Stimulated activated naive B cell treated with anti-CD40 and anti-IgM and Interleukin-4, amounts not matched to agents 10 μg/mL and 1 μg/mL and 100 μg/mL, for 72 hours (primary cell): ENCODE measurements around the gene SLC16A8.

Experiments used
- ATAC-seq, 2 donors: fragments of 150-1000 bp; cut with Tn5 transposase; replicated peaks; 2 replicates each; pipeline ENCODE4 v1.10.0; 2021; ENCODE audit warnings: moderate library complexity in 1 of 2
- DNase-seq: peaks from one replicate; pipeline ENCODE4 v3.0.0; 2021
- H3K27ac Mint-ChIP-seq: one replicate; pipeline ENCODE4 v1.8.0; 2022; ENCODE audit warnings: mild to moderate bottlenecking, mixed read lengths
- H3K27me3 Mint-ChIP-seq, 2 donors: one replicate each; pipeline ENCODE4 v1.8.0; 2022; ENCODE audit warnings: mixed read lengths in 2 of 2
- H3K36me3 Mint-ChIP-seq, 2 donors: one replicate each; pipeline ENCODE4 v1.8.0; 2022; ENCODE audit warnings: mixed read lengths in 2 of 2, mild to moderate bottlenecking in 1 of 2
- H3K4me1 Mint-ChIP-seq, 2 donors: one replicate each; pipeline ENCODE4 v1.8.0; 2022; ENCODE audit warnings: mixed read lengths in 2 of 2, mild to moderate bottlenecking in 1 of 2
- H3K4me3 Mint-ChIP-seq, 2 donors: one replicate each; pipeline ENCODE4 v1.8.0; 2022; ENCODE audit warnings: mild to moderate bottlenecking in 2 of 2, mixed read lengths in 2 of 2, moderate library complexity in 1 of 2
- H3K9me3 Mint-ChIP-seq, 2 donors: one replicate each; pipeline ENCODE4 v1.8.0; 2022; ENCODE audit warnings: mixed read lengths in 2 of 2, mild to moderate bottlenecking in 1 of 2

The SLC16A8 gene, protein sequence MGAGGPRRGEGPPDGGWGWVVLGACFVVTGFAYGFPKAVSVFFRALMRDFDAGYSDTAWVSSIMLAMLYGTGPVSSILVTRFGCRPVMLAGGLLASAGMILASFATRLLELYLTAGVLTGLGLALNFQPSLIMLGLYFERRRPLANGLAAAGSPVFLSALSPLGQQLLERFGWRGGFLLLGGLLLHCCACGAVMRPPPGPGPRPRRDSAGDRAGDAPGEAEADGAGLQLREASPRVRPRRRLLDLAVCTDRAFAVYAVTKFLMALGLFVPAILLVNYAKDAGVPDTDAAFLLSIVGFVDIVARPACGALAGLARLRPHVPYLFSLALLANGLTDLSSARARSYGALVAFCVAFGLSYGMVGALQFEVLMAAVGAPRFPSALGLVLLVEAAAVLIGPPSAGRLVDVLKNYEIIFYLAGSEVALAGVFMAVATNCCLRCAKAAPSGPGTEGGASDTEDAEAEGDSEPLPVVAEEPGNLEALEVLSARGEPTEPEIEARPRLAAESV

GRCh38 chr22:38083931-38084631, at the start of gene SLC16A8:
TSS of gene SLC16A8 (minus strand) at chr22:38084184. CDS start at chr22:38082873, 1,311 bp downstream.
- peaks cover 14 to 16% of the 10 kb centered on the region in 2 donors for H3K36me3 Mint-ChIP-seq
- no peak for DNase-seq
- no peaks in the 10 kb centered on the region for H3K9me3 Mint-ChIP-seq
- H3K27ac Mint-ChIP-seq: no peak within 1 kb of the TSS
- H3K4me1 Mint-ChIP-seq: peaks cover 4 to 14% of the 10 kb centered on the region in 2 donors
- peaks cover 29 to 68% of the 10 kb centered on the region in 2 donors for H3K27me3 Mint-ChIP-seq
- H3K4me3 Mint-ChIP-seq: no peak within 1 kb of the TSS
- ATAC-seq: no peak

DNA sequence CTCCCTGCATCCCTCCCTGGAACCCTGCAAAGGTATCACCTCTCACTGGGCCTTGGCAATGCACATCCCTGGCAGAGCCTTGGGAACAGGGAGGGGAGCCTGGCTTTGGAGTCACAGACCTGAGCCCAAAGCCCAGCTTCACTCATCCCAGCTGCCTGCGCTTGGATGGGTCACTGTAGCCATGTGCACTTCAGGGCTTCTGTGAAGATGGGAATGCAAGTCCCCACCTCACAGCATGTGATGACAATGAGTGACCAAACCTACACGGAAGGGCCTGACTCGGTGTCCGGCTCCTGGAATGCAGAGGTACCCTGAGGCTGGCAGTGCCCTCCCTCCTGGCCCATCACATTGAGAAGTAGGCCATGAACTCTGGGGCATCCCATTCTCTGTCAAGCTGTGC, 49.3 kb upstream of the SLC16A8 start:
- Mint-ChIP-seq H3K27ac (no peak overlapping the region), H3K9me3 (no peaks in the 10 kb centered on the region), H3K4me3 (no peak overlapping the region), H3K36me3 (peaks cover 33 to 37% of the 10 kb centered on the region in 2 donors), H3K27me3 (no peaks in the 10 kb centered on the region), H3K4me1 (no peaks in the 10 kb centered on the region)
- DNase-seq: no peak
- no peak for ATAC-seq

DNA sequence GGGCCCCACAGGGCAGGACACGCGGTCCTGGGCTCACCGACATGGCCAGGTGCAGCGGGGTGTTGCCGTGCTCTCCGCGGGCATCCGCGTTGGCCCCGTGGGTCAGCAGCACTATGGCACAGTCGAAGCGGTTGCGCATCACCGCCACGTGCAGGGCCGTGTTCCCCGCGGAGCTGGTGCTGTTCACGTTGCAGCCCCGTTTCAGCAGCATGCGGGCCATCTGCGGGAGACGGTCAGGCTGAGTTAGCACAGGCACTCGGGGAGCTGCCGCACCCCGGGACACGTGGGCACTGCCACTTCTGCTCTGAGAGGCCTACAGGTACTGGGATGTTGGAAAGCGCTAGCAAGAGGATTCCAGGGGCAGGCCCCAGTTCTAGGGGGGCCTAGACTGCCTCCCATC, 48.8 kb upstream of the SLC16A8 start:
- no peaks in the 10 kb centered on the region for H3K27me3 Mint-ChIP-seq
- H3K9me3 Mint-ChIP-seq: no peaks in the 10 kb centered on the region
- peaks cover 30 to 35% of the 10 kb centered on the region in 2 donors for H3K36me3 Mint-ChIP-seq
- no peak overlapping the region for H3K27ac Mint-ChIP-seq
- H3K4me3 Mint-ChIP-seq: no peak overlapping the region
- DNase-seq (no peak), ATAC-seq (no peak)
- H3K4me1 Mint-ChIP-seq: no peaks in the 10 kb centered on the region

DNA sequence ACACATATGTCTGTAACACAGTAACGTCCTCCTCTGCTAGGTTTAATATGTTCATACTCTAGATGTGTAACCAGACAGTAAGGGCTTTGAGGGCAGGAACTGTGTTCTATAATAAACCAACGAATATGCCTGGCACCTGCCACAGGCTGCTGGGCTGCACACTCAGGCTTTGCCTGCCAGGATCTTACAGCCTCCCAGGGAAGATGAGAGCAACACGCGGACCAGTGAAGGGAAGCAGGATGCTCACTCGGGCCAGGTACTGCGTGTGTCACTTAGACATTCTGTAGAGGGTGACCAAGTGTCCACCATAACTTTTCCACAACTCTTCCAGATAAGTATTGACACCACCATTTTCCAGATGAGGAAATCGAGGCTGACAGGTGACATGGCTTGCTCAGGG, 48.2 kb upstream of the SLC16A8 start:
- ATAC-seq (no peak), DNase-seq (no peak)
- Mint-ChIP-seq H3K4me3 (no peak overlapping the region), H3K27me3 (no peaks in the 10 kb centered on the region), H3K27ac (no peak overlapping the region), H3K36me3 (peaks cover 32 to 35% of the 10 kb centered on the region in 2 donors), H3K4me1 (no peaks in the 10 kb centered on the region), H3K9me3 (no peaks in the 10 kb centered on the region)

- ATAC-seq: no peak
- no peak overlapping the region for H3K4me3 Mint-ChIP-seq
- no peak for DNase-seq
- no peaks in the 10 kb centered on the region for H3K9me3 Mint-ChIP-seq
- H3K27ac Mint-ChIP-seq: no peak overlapping the region
- H3K36me3 Mint-ChIP-seq: peaks cover 36 to 43% of the 10 kb centered on the region in 2 donors
- H3K27me3 Mint-ChIP-seq: no peaks in the 10 kb centered on the region
- H3K4me1 Mint-ChIP-seq: no peaks in the 10 kb centered on the region
Observed at GRCh38 chr22:38131399-38131798, 47.4 kb upstream of the SLC16A8 start.

DNA sequence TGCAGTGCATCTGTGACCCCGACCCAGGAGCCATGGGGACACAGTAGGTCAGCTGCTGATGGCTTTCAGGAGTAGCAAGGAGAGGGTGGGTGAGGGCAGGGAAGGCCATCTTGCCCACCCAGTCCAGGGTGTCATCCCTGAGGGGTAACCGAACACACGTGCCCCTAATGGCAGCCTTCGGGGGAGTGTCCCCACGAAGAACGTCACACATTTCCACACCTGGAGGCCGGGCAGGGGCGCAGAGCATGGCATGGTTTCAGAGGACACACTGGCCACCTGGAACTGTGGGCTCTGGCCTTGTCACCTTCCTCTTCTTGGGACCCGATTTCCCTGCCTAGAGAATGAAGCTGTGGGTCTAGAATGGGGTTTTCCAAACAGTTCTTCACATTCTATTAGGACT, 45.9 kb upstream of the SLC16A8 start:
- DNase-seq (no peak), ATAC-seq (no peak)
- no peaks in the 10 kb centered on the region for H3K9me3 Mint-ChIP-seq
- no peaks in the 10 kb centered on the region for H3K4me1 Mint-ChIP-seq
- H3K36me3 Mint-ChIP-seq: peaks cover 32 to 36% of the 10 kb centered on the region in 2 donors
- H3K27ac Mint-ChIP-seq: no peak overlapping the region
- H3K27me3 Mint-ChIP-seq: no peaks in the 10 kb centered on the region
- H3K4me3 Mint-ChIP-seq: no peak overlapping the region

DNA sequence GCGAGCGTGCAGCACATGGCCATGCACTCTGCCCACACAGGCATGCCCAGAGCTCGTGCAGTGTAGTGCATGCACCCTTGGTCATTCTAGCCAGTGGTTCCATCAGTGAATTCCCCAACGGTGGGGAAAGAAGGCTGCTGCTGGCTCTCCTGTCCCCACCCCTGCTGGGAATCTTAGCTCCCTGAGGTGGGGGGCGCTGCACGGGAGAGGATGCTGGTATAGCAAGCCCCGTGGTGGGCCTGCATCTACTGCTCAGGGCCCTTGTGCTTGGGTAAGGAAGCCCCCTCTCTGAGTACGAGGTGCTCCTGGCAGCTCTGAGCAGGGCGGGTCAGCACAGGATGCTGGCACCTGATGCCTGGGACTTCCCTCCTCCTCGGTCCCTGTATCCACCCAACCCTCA, 45.0 kb upstream of the SLC16A8 start:
- Mint-ChIP-seq H3K4me3 (no peak overlapping the region), H3K36me3 (peaks cover 31 to 36% of the 10 kb centered on the region in 2 donors), H3K27ac (no peak overlapping the region), H3K4me1 (no peaks in the 10 kb centered on the region), H3K27me3 (no peaks in the 10 kb centered on the region), H3K9me3 (no peaks in the 10 kb centered on the region)
- ATAC-seq (no peak), DNase-seq (no peak)

GRCh38 chr22:38127869-38128268, 43.9 kb upstream of the SLC16A8 start:
- H3K4me3 Mint-ChIP-seq: no peak overlapping the region
- H3K4me1 Mint-ChIP-seq: peaks cover 0 to 1% of the 10 kb centered on the region in 2 donors
- no peak overlapping the region for H3K27ac Mint-ChIP-seq
- H3K36me3 Mint-ChIP-seq: peaks cover 25 to 36% of the 10 kb centered on the region in 2 donors
- no peaks in the 10 kb centered on the region for H3K9me3 Mint-ChIP-seq
- no peaks in the 10 kb centered on the region for H3K27me3 Mint-ChIP-seq
- DNase-seq (no peak), ATAC-seq (no peak)

GRCh38 chr22:38126928-38127668, 43.1 kb upstream of the SLC16A8 start:
- no peak for ATAC-seq
- peaks cover 20 to 30% of the 10 kb centered on the region in 2 donors for H3K36me3 Mint-ChIP-seq

DNA sequence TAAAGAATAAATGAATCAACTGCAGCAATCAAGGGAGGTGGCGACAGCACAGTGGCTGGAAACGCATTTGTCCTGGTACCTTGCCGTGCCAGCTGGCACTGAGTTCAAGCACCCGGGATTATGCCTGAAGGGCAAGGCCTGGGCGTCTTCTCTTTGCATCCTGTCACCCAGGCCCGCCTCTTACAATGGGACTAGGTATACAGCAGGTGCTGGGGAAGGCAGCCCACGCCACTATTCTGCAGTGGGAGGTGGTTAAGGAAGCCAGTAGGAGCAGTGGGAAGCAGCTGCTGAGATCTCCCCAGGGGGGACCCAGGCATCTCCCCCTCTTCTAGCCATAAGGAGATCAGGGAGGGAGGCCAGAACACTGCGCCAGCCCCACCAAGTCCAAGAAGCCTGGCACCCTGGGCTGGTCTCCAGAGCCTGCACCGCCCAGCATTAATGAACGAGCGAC, 41.8 kb upstream of the SLC16A8 start:
- ATAC-seq: no peak
- H3K27ac Mint-ChIP-seq: no peak overlapping the region

More at GRCh38 chr22:38126928-38127668, 43.1 kb upstream of the SLC16A8 start:
- peaks cover 0 to 2% of the 10 kb centered on the region in 2 donors for H3K4me1 Mint-ChIP-seq
- no peak overlapping the region for H3K4me3 Mint-ChIP-seq
- DNase-seq: no peak
- H3K27me3 Mint-ChIP-seq: no peaks in the 10 kb centered on the region
- H3K9me3 Mint-ChIP-seq: no peaks in the 10 kb centered on the region
- H3K27ac Mint-ChIP-seq: peak overlapping the region; percentile 27

GRCh38 chr22:38125038-38125610, 41.1 kb upstream of the SLC16A8 start:
- DNase-seq (no peak), ATAC-seq (no peak)
- Mint-ChIP-seq H3K36me3 (peaks cover 22 to 24% of the 10 kb centered on the region in 2 donors), H3K9me3 (no peaks in the 10 kb centered on the region), H3K4me1 (peaks cover 0 to 2% of the 10 kb centered on the region in 2 donors), H3K4me3 (no peak overlapping the region), H3K27ac (peak overlapping the region; percentile 25), H3K27me3 (no peaks in the 10 kb centered on the region)

More for the DNA sequence above, 41.8 kb upstream of the SLC16A8 start:
- H3K36me3 Mint-ChIP-seq: peaks cover 19 to 24% of the 10 kb centered on the region in 2 donors
- no peak overlapping the region for H3K4me3 Mint-ChIP-seq
- H3K27me3 Mint-ChIP-seq: no peaks in the 10 kb centered on the region
- no peaks in the 10 kb centered on the region for H3K9me3 Mint-ChIP-seq
- H3K4me1 Mint-ChIP-seq: peaks cover 0 to 2% of the 10 kb centered on the region in 2 donors
- no peak for DNase-seq

GRCh38 chr22:38124236-38124974, 40.4 kb upstream of the SLC16A8 start:
- no peak for ATAC-seq
- no peaks in the 10 kb centered on the region for H3K9me3 Mint-ChIP-seq

DNA sequence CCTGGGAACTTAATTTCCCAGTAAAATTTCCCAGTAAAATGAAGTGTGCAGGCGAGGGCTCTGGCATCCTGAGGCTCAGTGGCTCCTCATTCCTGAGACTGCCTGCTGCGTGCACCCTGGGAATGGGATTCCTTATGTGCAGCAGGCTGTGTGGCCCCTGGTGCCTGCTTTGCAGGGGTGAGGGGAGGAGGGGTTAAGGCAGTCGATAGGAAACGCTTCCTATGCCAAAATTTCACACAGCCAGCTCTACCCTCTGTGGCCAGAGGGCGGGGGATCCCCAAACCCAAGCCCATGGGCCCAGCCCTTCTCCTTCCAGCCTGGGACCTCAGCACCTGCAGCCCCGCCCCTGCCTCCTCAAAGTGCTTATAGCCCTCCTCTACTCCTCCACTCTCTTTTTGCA, 38.6 kb upstream of the SLC16A8 start:
- ATAC-seq: no peak
- DNase-seq: no peak
- Mint-ChIP-seq H3K36me3 (peaks cover 21 to 22% of the 10 kb centered on the region in 2 donors), H3K4me1 (peaks cover 0 to 2% of the 10 kb centered on the region in 2 donors), H3K27ac (no peak overlapping the region), H3K4me3 (no peak overlapping the region), H3K27me3 (no peaks in the 10 kb centered on the region), H3K9me3 (no peaks in the 10 kb centered on the region)

More at GRCh38 chr22:38124236-38124974, 40.4 kb upstream of the SLC16A8 start:
- Mint-ChIP-seq H3K4me1 (peaks cover 0 to 2% of the 10 kb centered on the region in 2 donors), H3K36me3 (peaks cover 24% of the 10 kb centered on the region in 2 donors), H3K27ac (no peak overlapping the region), H3K4me3 (no peak overlapping the region), H3K27me3 (no peaks in the 10 kb centered on the region)
- no peak for DNase-seq
